ENCODE measurements around the gene C7orf33.

The C7orf33 gene

GRCh38 chr7:148623586-148624282, 33.2 kb downstream of the C7orf33 start:
- in situ Hi-C loops (cut with HindIII; ENCODE audit: low sequenced_read_pairs) = no loop called here

- in situ Hi-C loops (cut with HindIII; ENCODE audit: low sequenced_read_pairs) = no loop called here
These were observed 34.2 kb downstream of the C7orf33 start for GRCh38 chr7:148624735-148625134.

- in situ Hi-C loops (cut with HindIII; ENCODE audit: low sequenced_read_pairs) = no loop called here
These were observed 34.8 kb downstream of the C7orf33 start for GRCh38 chr7:148625342-148625741.

GRCh38 chr7:148626828-148627227, 36.3 kb downstream of the C7orf33 start:
- in situ Hi-C loops (cut with HindIII; ENCODE audit: low sequenced_read_pairs) = no loop called here

- in situ Hi-C loops (cut with HindIII; ENCODE audit: low sequenced_read_pairs) = no loop called here
These were observed 37.4 kb downstream of the C7orf33 start for GRCh38 chr7:148628011-148628410.

- in situ Hi-C loops (cut with HindIII; ENCODE audit: low sequenced_read_pairs) = no loop called here
These were observed 39.5 kb downstream of the C7orf33 start for GRCh38 chr7:148630078-148630477.

GRCh38 chr7:148633761-148634160, 43.2 kb downstream of the C7orf33 start:
- in situ Hi-C loops (cut with HindIII; ENCODE audit: low sequenced_read_pairs) = no loop called here

GRCh38 chr7:148637094-148637493, 46.5 kb downstream of the C7orf33 start:
- in situ Hi-C loops (cut with HindIII; ENCODE audit: low sequenced_read_pairs) = no loop called here

- in situ Hi-C loops (cut with HindIII; ENCODE audit: low sequenced_read_pairs) = no loop called here
These were observed 55.3 kb downstream of the C7orf33 start for GRCh38 chr7:148645898-148646297.

- in situ Hi-C loops (cut with HindIII; ENCODE audit: low sequenced_read_pairs) = no loop called here
These were observed 59.8 kb downstream of the C7orf33 start for GRCh38 chr7:148650232-148650858.

- in situ Hi-C loops (cut with HindIII; ENCODE audit: low sequenced_read_pairs) = no loop called here
These were observed 62.2 kb downstream of the C7orf33 start for GRCh38 chr7:148652773-148653172.

GRCh38 chr7:148657929-148658328, 67.4 kb downstream of the C7orf33 start:
- in situ Hi-C loops (cut with HindIII; ENCODE audit: low sequenced_read_pairs) = no loop called here

GRCh38 chr7:148661471-148661870, 70.9 kb downstream of the C7orf33 start:
- in situ Hi-C loops (cut with HindIII; ENCODE audit: low sequenced_read_pairs) = no loop called here

GRCh38 chr7:148662646-148663045, 72.1 kb downstream of the C7orf33 start:
- in situ Hi-C loops (cut with HindIII; ENCODE audit: low sequenced_read_pairs) = no loop called here

- in situ Hi-C loops (cut with HindIII; ENCODE audit: low sequenced_read_pairs) = no loop called here
These were observed 73.8 kb downstream of the C7orf33 start for GRCh38 chr7:148664324-148664723.

GRCh38 chr7:148665221-148665620, 74.7 kb downstream of the C7orf33 start:
- in situ Hi-C loops (cut with HindIII; ENCODE audit: low sequenced_read_pairs) = no loop called here

All from DLD1 (cell line).